ENCODE measurements around the gene THUMPD3. TPM values are rescaled to one million over a fixed set of nuclear protein-coding genes. Genes with fewer than 3 reads are reported as not detected.

THUMPD3 gene
- polyA plus RNA-seq, 1 experiment, result 49.8 TPM

DNA sequence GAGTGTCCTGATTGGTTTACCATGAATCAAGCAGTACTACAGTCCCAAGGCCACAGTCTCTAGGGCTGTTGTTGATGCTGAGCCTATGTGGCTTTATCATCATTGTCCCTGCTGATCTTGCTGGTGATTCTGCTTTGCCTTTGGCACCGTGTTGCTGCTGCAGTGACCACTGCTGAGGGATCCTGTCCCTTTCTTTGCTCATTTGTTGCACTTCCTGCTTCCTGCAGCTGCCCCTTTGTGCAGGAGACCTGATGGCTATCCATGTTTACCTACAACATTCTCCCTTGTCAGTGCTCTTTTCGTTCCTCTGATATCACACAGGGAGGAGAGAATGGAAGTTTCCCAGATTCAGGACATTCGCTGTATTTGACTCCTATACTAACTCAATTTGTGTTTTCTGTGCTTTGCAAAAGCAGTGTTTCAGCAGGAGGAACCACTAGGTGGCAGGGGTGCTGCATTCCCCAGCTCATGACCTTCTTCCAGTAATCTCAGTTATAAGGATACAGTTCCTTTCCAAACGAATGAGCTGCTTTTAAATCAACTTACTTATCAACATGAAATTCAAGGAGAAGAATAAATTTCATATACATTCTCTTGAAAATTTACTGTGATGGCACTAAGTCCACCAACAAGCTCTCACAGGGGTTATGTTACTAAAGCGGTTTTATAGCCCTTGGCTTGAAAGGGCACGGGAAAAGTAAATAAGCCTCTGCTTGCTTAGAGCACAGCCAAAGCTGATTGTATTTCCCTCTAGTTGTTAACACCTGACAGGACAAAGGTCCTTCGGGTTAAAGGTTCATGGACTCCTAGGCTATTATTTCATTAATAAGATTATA lies 9.7 kb upstream of the THUMPD3 start:
- TF ChIP-seq, protein P1, sequence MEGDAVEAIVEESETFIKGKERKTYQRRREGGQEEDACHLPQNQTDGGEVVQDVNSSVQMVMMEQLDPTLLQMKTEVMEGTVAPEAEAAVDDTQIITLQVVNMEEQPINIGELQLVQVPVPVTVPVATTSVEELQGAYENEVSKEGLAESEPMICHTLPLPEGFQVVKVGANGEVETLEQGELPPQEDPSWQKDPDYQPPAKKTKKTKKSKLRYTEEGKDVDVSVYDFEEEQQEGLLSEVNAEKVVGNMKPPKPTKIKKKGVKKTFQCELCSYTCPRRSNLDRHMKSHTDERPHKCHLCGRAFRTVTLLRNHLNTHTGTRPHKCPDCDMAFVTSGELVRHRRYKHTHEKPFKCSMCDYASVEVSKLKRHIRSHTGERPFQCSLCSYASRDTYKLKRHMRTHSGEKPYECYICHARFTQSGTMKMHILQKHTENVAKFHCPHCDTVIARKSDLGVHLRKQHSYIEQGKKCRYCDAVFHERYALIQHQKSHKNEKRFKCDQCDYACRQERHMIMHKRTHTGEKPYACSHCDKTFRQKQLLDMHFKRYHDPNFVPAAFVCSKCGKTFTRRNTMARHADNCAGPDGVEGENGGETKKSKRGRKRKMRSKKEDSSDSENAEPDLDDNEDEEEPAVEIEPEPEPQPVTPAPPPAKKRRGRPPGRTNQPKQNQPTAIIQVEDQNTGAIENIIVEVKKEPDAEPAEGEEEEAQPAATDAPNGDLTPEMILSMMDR (IDR thresholded peaks at IDR 0.05; ENCODE audit: low read depth, low read length), result peak; percentile 96
- Histone ChIP-seq H3K4me3 (ENCODE audit: low read depth, low read length) (no peak overlapping the region), H3K27ac (ENCODE audit: low read depth, low read length) (no peak overlapping the region), H3K27me3 (ENCODE audit: control insufficient read depth, insufficient read depth, low read length) (no peaks in the 10 kb centered on the region), H3K9me3 (ENCODE audit: control insufficient read depth, insufficient read depth, low read length) (no peaks in the 10 kb centered on the region; the same call in 1 of the 2 replicates)
- ChIA-PET CTCF (interaction anchor here (0.6 to 3.0 kb wide), 46 partner anchors 10 to 578 kb away, joined by 3 to 66 read pairs (median 4); partner anchors contain the start of genes MTMR14 and THUMPD3), POLR2A (interaction anchor here (0.9 to 1.5 kb wide), 3 partner anchors 10 to 43 kb away, joined by 3 to 7 read pairs (median 3); partner anchors contain the start of gene THUMPD3)
- DNase-seq (ENCODE audit: low read depth, low spot score), result no peak

DNA sequence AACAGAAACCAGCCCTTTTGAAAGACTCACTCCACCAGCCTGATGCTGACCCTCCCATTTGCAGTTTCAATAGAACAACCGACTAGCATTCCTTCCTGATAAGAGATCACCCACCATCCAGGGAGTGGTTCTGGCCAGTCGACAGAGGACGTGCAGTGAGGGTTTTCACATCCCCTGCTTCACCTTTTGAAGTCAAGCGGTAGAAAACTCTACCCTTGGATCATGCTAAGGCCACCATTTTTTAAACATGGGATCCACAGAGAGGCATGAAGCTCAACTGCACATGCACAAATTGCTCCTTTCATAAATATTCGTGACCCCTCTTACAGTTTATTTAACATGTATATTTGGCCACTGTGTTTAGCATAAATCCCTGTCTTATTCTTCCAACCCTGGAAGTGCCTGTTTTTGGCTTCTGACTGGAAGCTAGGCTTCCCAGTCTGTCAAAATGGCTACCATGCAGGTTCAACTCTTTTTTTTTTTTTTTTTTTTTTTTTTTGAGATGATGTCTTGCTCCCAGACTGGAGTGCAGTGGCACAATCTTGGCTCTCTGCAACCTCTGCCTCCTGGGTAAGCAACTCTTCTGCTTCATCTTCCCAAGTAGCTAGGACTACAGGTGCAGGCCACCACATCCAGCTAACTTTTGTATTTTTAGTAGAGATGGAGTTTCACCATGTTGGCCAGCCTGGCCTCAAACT lies 1.0 kb upstream of the THUMPD3 start:
- Histone ChIP-seq H3K9me3 (ENCODE audit: control insufficient read depth, insufficient read depth, low read length) (no peaks in the 10 kb centered on the region), H3K27ac (ENCODE audit: low read depth, low read length) (no peak overlapping the region), H3K27me3 (ENCODE audit: control insufficient read depth, insufficient read depth, low read length) (no peaks in the 10 kb centered on the region), H3K4me3 (ENCODE audit: low read depth, low read length) (peak overlapping the region; percentile 74; the same call in 1 of the 2 replicates)
- POLR2A ChIA-PET, result interaction anchor here (0.6 to 2.7 kb wide), 5 partner anchors 8 to 554 kb away, joined by 3 to 35 read pairs (median 6); no protein-coding TSS in a partner anchor
- CTCF ChIA-PET, result interaction anchor here (0.7 to 4.1 kb wide), 5 partner anchors 9 to 861 kb away, joined by 3 to 66 read pairs (median 3); partner anchors contain the start of gene LMCD1
- TF ChIP-seq, protein P1 (IDR thresholded peaks at IDR 0.05; ENCODE audit: low read depth, low read length), result no peak
- DNase-seq (ENCODE audit: low read depth, low spot score), result no peak

DNA sequence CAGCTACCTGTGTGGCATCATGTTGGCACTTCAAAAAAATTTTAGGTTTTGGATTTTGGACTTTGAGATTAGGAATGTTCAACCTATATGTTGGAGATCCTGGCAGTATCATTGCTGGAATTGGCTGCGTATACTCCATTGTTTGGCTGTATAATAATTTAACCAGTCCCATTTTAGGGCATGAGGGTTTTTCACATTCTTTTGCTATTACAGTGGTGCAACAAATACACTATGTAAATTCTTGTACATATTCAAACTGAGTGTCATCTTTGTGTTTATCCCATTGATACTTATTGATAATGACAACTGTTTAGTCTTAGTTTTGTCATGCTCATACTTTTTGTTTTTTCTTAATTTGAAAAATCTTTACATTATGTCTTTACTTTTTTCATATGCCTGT lies 6.7 kb downstream of the THUMPD3 start:
- Histone ChIP-seq H3K27ac (ENCODE audit: low read depth, low read length) (no peak overlapping the region), H3K4me3 (ENCODE audit: low read depth, low read length) (no peak overlapping the region), H3K27me3 (ENCODE audit: control insufficient read depth, insufficient read depth, low read length) (no peaks in the 10 kb centered on the region), H3K9me3 (ENCODE audit: control insufficient read depth, insufficient read depth, low read length) (no peaks in the 10 kb centered on the region)
- ChIA-PET CTCF (interaction anchor here (0.7 to 0.9 kb wide), 2 partner anchors 16 to 254 kb away, joined by 3 to 4 read pairs; no protein-coding TSS in a partner anchor), POLR2A (no interaction called here)
- DNase-seq (ENCODE audit: low read depth, low spot score), result no peak
- TF ChIP-seq, protein P1 (IDR thresholded peaks at IDR 0.05; ENCODE audit: low read depth, low read length), result no peak

DNA sequence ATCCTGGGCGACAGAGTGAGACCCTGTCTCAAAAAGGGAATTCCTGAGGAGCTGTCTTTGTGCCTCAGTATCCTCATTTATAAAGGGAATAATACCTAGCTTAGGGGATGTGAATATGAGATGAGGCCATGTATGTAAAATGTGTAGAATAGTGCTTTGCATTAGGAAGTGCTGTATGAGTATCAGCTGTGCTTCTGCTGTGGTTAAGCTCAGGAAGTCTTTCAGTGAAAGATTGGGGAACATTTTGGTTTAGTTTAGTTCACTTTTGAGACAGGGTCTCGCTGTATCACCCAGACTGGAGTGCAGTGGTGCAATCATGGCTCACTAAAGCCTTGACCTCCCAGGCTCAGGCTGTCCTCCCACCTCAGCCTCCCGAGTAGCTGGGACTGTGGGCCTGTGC lies 10.6 kb downstream of the THUMPD3 start:
- Histone ChIP-seq H3K27ac (ENCODE audit: low read depth, low read length) (no peak overlapping the region), H3K4me3 (ENCODE audit: low read depth, low read length) (no peak overlapping the region), H3K27me3 (ENCODE audit: control insufficient read depth, insufficient read depth, low read length) (no peaks in the 10 kb centered on the region), H3K9me3 (ENCODE audit: control insufficient read depth, insufficient read depth, low read length) (no peaks in the 10 kb centered on the region)
- no peak for DNase-seq (ENCODE audit: low read depth, low spot score)
- ChIA-PET POLR2A (no interaction called here), CTCF (no interaction called here)
- TF ChIP-seq, protein P1 (IDR thresholded peaks at IDR 0.05; ENCODE audit: low read depth, low read length), result no peak
